HG03469 (cell line): ENCODE data around the gene DCAF15.

ENCODE experiments used
- ATAC-seq: cut with Tn5 transposase; IDR thresholded peaks from one replicate; pipeline ENCODE4 v1.9.1; 2021; ENCODE audit warnings: mild to moderate bottlenecking, moderate library complexity, moderate number of reproducible peaks; ENCODE audit not compliant: unreplicated experiment

Gene DCAF15

DNA sequence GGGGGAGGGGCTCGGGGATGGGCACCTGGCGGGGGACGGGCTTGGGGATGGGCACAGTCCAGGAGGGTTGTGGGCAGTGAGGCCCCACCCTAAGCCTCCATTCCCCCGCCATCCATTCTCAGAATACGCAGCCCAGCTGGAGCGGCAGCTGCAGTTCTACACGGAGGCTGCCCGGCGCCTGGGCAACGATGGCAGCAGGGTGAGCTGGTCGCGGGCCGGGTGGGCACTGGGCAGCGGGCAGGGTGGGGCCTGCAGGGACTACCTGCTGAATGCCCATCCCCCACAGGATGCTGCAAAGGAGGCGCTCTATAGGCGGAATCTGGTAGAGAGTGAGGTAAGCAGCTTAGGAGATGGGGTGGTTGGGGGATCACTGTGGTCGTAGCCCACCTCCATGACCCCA lies 22.4 kb upstream of the DCAF15 start:
- ATAC-seq: no peak

DNA sequence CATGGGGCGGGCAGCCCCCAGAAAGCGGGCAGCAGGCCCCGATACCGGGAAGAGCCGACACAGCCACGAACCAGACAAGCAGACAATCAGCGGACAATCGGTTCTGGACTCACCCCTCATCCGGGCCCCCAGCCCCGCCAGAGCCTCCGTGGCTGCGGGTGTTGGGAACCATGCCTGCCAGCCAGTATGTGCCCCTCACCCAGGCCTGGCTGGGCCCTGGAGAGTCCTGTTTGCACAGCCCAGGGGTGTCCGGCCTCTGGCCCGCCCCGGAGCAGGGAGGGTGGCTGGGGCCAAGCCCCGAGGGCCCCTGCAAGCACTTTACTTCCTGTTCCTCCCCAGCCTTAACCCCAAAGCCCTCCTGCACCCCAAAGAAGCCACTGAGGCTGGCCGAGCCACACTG lies 21.9 kb upstream of the DCAF15 start:
- no peak for ATAC-seq

DNA sequence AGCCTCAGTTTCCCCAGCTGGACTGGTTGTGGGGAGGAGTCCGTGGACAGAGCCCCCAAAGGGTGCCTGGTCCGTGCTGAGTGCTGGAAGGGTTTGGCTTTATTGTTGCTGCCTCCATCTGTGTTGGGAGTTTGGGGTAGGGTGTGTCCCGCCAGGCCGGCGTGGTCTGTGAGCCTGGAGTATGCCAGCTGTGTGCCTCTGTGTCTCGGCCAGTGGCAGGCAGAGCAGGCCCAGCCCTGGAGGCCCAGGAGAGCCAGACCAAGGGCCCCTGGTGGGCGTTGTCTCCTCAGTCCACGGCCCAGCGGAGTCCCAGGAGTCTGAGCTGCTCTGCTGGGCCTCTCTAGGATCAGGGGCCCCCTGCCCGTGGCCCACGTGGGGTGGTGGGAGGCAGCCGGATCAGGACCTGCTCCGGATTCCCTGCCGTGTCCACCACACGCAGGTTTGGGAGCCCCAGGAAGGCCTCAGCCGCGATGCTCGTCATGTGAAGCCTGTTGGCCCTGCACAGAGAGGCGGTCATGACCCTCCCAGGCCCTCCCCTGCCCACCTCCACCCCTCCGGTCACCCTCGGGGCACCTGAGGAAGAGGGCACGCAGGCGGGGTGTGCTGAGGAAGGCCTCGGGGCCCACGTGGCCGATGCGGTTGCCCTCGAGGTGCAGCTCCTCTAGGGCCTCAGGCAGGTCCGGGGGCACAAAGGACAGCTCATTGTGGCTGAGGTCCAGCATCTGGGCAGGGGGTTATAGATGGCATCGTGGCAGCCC lies 20.7 kb upstream of the DCAF15 start:
- no peak for ATAC-seq

DNA sequence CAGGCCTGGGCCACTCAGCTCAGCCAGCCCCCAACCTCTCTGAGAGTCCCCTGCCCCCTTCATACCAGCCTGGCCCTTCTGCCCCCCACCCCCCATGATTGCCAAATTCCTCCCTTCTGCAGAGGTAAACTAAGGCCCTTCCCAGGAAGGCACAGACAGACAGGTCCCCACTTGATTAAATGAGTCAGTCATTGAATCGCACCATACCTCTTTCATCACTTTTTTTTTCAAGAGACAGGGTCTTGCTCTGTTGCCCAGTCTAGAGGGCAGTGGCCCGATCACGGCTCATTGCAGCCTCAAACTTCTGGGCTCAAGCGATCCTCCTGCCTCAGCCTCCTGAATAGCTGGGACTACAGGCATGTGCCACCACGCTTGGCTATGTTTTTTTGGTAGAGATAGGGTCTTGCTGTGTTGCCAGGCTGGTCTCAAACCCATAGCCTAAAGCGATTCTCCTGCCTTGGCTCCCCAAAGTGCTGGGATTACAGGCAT lies 20.1 kb upstream of the DCAF15 start:
- ATAC-seq: no peak

DNA sequence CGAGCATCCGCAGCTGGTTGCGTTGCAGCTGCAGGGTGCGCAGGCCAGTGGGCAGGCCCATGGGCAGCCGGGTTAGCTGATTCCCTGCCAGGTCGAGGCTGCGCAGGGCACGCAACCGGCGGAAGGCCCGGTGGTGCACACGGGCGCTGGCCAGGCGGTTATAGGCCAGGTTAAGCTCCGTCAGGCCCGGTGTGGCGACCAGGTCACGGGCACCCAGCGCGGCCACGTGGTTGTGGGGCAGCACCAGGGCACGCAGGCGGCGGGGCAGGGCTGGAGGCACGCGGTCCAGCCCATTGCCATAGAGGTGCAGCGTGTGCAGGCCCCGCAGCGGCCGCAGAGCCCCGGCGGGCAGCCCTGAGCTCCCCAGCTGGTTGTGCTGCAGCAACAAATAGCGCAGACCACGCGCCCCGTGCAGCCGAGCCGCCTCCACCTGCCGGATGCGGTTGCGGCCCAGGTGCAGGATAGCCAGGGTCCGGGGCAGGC lies 19.4 kb upstream of the DCAF15 start:
- ATAC-seq: no peak

DNA sequence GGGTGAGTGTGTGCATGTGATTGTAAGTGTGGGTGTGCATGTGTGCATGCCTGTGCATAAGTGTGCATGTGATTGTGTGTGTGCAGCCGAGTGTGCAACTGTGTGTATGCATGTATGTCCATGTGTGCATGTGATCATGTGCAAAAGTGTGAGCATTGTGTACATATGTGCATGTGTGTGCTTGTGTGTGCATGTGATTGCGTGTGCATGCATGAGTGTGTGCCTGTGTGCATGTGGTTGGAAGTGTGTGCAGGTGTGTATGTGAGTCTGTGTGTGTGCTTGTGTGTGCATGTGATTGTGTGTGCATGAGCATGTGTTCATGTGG lies 17.6 kb upstream of the DCAF15 start:
- no peak for ATAC-seq

DNA sequence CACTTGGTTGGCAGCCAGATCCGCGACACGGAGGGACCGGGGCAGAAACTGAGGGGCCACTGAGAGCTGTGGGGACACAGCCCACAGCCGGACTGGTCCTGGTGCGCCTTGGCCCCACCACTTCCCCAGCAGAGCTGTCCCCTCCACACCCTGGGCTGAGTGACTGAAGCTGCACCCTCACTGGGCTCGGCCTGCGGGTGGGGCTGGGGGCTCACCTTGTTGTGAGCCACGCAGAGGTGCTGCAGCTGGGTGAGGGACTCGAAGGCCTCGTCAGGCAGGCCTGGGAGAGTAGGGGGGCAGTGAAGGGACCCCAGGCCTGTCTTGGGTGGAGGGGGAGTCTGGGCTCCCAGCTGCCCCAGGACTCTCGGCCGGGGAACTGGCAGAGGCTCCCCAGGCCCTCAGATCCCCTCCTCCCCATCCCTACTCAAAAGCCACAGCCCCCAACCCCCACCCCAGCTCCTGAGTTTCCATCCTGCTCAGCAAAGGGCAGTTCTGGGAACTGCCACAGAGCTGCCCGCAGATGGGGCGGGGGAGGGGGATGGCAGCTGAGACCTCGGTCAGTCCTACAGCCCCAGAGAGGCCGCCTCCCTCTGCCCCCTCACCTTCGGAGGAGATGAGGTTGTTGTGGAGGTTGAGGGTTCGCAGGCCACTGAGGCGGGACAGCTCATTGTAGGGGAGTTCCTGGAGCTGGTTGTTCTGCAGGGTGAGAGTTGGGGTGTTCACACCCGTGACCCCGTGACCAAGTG lies 16.4 kb upstream of the DCAF15 start:
- no peak for ATAC-seq

DNA sequence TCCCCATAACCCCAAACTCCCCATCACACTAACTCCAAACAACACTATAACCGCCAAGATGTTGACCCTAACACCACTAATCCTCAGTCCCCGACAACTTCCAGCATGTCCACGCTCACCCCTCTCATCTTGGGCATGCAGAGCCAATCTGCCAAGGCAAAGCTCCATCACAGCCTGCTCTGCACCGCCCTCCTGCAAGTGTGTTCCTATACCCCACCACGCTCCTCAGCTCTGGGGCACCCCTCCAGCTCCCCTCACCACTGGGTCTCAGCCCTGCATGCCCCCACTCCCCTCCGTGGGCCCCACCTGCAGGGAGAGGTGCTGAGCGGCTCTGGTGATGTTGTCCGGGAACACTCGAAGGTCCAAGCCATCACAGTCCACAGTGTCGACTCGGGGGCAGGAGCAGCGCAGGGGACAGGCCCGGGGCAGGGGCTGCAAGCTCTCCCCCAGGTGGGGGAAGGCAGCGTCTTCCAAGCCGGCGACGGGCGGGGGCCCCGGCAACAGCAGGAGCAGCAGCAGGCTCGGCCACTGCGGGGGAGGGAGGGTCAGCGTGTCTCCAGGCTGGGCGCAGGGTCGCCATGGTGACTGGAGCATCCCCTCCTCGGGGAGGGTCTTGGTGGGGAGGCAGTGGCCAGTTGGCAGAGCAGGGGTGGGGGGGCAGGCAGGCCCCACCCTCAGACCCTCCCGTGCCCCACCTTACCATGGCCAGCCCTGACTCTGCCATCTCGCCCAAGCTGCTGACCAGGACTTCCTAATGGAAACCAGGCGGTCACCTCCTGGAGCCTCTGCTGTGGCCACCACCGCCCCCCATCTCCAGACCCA lies 14.6 kb upstream of the DCAF15 start:
- no peak for ATAC-seq

DNA sequence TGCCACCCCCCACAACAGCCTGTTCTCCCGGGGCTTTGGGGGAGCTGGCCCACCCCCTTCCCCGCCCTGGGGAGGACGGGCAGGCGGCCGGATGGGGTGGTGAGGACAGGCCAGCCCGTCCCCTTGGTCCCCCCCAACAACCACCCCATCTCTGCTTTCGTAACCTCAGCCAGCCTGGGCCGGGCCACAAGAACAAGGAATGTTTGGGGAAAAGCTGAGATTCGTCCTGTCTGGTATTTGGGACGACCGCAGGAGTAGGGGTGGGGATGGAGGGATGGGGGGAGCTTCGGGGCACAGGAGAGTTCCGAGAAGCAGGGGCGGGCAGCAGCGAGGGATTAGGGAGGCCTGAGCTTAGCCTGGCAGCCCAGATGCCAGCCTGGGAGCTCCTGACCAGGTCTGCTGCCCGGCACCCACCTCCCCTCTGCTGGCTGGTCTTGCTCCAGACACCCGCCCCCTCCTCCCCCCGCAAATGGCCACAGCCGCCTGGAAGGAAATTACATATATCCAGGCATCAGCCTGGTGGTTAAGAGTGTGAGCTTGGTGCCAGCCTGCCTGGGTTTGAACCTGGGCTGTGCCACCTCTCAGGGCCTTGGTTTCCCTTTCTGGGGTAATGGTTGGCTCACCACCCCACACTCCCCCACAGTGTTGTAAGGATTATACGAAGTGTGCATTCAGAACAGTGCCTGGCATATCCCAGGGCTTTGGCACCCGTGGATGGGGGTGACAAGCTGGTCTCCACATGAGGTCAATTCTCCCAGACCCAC lies 13.8 kb upstream of the DCAF15 start, which contains the start of gene PODNL1:
PODNL1 (minus strand) TSS at position 117 of the 764 bp plus-strand sequence. CDS start 236 bp downstream, outside the sequence.
- no peak for ATAC-seq

DNA sequence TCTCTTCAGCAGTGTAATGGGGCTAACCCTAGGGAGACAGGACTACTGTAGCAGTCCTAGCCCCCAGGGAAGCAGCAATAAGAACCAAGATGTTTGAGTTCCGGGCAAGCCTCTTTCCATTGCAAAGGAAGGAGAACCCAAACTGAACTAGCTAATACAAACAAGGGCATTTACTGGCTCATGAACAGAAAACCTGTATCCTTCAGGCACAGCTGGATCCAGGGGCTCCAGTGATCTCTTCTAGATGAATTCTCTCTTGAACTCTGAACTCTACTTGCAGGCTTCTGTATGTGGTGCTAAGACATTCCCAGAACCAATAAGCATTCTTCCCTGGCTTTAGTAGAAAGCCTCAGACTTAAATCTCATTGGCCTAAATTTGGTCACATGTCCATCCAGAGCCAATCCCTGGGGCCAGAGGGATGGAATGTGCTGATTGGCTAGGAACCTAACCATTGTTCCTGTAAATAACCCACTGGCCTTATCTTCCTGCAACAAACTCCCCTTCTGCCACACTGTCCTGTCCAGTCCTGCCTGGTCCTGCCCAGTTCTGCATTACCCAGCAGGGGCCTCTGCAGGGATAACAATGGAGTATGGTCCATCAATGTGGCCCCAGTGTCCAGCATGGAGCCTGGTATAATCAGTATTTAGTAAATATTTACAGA lies 10.2 kb upstream of the DCAF15 start:
- no peak for ATAC-seq

DNA sequence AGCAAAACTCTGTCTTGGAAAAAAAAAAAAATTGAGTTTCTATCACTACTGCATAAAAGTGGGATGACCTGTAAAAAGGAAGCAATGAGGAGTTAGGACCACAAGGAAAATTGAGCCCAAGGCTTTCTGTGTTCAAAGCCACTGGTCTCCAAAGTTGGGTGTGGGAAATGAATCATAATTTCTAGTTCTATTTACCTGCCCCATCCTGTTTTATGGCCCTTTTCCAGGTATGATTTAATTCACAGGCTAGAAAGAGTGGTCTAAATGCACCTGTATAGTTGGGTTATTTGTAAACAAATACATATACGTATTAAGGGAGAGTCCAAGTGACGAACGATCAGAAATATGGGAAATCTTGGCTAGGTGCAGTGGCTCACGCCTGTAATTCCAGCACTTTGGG lies 5.9 kb upstream of the DCAF15 start:
- ATAC-seq: no peak

DNA sequence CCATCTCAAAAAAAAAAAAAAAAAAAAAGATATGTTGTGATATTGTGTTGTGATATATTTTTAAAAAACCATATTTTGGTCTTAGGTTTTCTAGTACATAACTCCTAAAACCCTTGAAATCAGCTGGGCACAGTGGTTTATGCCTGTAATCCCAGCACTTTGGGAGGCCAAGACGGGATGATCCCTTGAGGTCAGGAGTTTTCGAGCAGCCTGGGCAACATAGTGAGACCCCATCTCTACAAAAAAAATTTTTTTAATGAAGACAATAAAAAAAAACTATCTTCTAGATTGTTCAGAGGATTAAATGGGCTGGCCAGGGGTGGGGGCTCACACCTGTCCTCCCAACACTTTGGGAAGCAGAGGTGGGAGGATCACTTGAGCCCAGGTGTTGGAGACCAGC lies 1.3 kb upstream of the DCAF15 start:
- ATAC-seq: no peak

DNA sequence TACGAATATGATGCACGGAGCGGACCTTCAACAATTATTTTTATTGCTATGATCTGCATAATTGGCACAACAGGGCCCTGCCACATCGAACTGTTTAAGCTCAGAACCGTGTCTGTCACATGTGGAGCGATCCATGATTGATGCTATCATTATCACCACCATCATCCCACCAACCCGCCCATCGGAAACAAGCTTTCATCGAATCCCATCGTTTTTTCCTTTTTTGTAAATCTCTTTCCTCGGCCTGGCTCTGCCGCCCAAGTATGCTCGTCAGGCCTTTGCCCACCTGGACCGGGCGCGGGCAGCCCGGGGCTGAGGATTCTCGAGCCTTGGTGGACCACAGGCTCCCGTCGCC lies 533 bp upstream of the DCAF15 start:
- no peak for ATAC-seq

DNA sequence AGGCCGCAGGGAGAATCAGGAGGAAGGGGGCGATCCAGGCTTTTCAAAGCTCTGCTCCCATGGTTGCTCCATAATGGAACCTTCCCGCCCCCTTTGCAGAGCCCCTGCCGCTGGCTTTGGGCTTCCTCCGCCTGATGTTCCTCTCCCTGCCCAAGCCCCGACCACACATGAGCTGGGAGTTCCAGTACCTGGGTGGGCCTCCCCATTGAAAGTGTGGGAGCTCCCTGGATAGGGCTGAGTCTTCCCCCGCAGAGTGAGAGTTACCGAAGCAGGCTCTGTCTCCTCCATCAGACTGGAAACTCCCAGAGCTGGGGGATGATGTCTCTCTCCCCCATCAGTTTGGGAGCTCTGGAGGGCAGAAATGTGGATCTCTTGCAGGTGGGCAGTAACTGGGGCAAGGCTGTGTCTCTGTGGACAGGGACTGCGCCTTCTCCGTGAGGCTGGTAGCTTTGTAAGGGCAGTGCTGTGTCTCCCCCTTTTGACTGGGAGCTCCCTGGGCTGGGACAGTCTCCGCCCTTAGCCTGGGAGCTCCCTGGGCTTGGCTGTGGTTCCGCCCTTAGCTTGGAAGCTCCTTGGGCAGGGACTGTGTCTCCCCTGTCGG lies 722 bp downstream of the DCAF15 start:
- ATAC-seq: no peak

DNA sequence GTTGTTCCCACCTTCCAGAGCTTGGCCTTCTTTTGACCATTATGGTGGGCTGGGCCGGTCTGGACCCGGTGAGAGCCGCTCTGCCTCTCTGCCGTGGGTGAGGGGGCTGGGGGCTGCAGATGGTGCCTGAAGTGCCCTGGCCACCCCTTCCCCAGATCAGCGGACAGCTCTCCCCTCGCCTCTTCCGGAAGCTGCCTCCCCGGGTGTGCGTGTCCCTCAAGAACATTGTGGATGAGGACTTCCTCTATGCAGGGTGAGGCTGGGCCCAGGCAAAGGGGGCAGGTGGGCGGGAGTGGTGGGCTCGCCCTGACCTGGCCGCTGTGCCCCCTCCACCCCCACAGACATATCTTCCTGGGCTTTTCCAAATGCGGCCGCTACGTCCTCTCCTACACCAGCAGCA lies 1.9 kb downstream of the DCAF15 start:
- no peak for ATAC-seq

DNA sequence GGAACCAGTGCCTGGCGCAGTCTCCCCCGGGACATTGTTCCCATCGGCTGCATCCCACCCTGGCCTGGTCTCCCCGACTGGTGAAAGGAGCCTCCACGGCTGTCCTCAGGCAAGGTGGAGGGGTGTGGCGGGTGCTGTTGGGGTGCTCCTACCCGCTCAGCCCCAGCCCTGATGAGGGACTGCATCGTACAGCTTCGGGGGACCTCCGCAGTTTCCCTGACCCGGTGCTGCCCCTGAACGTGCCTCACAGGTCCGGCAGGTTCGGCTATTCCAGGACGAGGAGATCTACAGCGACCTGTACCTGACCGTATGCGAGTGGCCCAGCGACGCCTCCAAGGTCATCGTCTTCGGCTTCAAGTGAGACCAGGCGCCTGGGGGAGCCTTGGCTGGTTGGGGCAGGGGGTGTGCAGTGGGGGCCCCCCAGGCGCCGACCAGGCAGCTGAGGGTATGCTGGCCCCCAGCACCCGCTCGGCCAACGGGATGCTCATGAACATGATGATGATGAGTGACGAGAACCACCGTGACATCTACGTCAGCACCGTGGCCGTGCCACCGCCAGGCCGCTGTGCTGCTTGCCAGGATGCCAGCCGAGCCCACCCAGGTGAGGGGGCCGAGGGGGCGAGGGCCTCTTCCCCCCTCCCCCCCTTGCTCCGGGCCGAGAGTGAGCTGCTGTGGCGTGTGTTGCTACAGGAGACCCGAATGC lies 3.5 kb downstream of the DCAF15 start:
- no peak for ATAC-seq

DNA sequence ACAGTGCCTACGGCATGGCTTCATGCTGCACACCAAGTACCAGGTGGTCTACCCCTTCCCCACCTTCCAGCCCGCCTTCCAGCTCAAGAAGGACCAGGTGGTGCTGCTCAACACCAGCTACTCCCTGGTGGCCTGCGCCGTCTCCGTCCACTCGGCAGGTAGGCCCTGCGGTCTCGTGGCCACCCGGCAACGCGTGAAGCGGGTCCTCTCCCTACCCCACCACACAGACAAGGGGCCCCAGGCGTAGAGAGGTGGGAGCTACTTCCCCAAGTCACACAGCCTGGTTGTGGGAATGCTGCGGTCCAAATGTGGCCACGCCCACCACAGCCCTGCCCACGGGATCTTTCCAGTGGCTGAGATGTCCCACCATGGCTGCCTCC lies 4.0 kb downstream of the DCAF15 start:
- ATAC-seq: no peak

DNA sequence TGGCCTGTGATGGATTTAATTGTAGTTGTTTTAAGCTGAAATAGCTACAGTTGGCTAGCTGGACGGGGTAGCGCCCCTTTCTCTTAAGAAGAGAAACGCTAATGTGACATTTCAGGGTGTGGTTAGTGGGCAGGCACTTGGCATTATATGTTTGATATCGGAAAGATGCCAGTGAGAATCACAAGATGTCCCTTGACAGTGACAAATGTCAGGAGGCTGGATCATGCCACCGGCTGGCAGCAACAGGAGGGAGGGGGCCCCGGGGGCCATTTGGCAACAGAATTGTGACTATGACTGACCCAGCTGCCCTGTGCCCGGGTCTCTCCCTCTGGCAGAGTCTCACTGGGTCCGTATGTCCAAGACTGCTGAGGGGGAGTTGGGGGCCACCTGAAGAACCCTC lies 4.7 kb downstream of the DCAF15 start:
- ATAC-seq: no peak

DNA sequence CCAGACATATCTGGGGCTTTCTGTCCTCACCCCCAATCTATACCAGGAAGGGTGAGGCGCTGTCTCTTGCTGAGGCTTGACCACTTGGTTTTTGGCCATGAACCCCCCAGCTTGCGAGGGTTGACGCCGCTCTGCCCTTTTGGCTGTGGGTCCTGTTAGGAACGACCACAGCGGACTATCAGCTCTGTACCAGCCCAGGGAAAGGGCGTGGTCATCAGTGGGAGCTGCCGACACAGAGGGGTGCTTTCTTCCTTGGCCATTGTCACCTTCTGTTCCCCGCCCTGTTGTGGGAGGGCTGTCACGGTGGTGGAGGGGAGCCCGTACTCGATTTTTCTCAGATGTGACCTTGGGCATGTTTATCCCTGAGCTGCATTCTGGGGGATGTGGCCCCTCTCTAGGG lies 5.7 kb downstream of the DCAF15 start:
- ATAC-seq: no peak
